Measurements from ENCODE around the gene LARGE2.
"Not testable (repeated sequence)": the region's sequence is repeated elsewhere in the genome, so short reads cannot be mapped to it uniquely, and the experiment has no call there.

The LARGE2 gene

GRCh38 chr11:45896422-45896984 lies 26.0 kb upstream of the LARGE2 start:
- peak; percentile 59 for DNase-seq

GRCh38 chr11:45897556-45897955 lies 24.9 kb upstream of the LARGE2 start:
- DNase-seq: no peak

GRCh38 chr11:45899086-45899447 lies 23.4 kb upstream of the LARGE2 start:
- no peak for DNase-seq

GRCh38 chr11:45899448-45900174 lies 22.8 kb upstream of the LARGE2 start:
- peak; percentile 63 for DNase-seq

- DNase-seq: not testable (repeated sequence)
Observed at GRCh38 chr11:45900175-45900800, 22.2 kb upstream of the LARGE2 start.

GRCh38 chr11:45900916-45901617 lies 21.4 kb upstream of the LARGE2 start:
- DNase-seq: no peak

- DNase-seq: no peak
Observed at GRCh38 chr11:45901626-45902025, 20.8 kb upstream of the LARGE2 start.

GRCh38 chr11:45902452-45903380 lies 19.7 kb upstream of the LARGE2 start:
- DNase-seq: no peak

- no peak for DNase-seq
Observed at GRCh38 chr11:45904309-45904915, 18.0 kb upstream of the LARGE2 start.

GRCh38 chr11:45905095-45905494 lies 17.4 kb upstream of the LARGE2 start:
- DNase-seq: no peak

- DNase-seq: not testable (repeated sequence)
Observed at GRCh38 chr11:45905576-45905975, 16.9 kb upstream of the LARGE2 start.

GRCh38 chr11:45906096-45906682 lies 16.3 kb upstream of the LARGE2 start:
- DNase-seq: no peak

- DNase-seq: no peak
Observed at GRCh38 chr11:45906965-45907611, 15.4 kb upstream of the LARGE2 start, which contains the start of gene FREY1. FREY1 (minus strand) TSS chr11:45907271; CDS start chr11:45907245, 26 bp downstream.

- DNase-seq: no peak
Observed at GRCh38 chr11:45907911-45908370, 14.5 kb upstream of the LARGE2 start.

- no peak for DNase-seq
Observed at GRCh38 chr11:45909594-45910475, 12.6 kb upstream of the LARGE2 start.

- no peak for DNase-seq
Observed at GRCh38 chr11:45910623-45911022, 11.8 kb upstream of the LARGE2 start.

GRCh38 chr11:45913514-45913913 lies 8.9 kb upstream of the LARGE2 start:
- DNase-seq: no peak

GRCh38 chr11:45913942-45914635 lies 8.4 kb upstream of the LARGE2 start:
- DNase-seq: no peak

GRCh38 chr11:45915446-45915845 lies 7.0 kb upstream of the LARGE2 start:
- DNase-seq: no peak

Data from NCI-H2029 treated with DMSO at 0.1 percent for 48 hours (cell line).